GM06990 (cell line): ENCODE measurements around the gene SEMA6A.

ENCODE experiments used
- DNase-seq: peaks from one replicate; pipeline ENCODE4 v3.0.0-alpha.2; 2011; ENCODE audit not compliant: insufficient read length; ENCODE audit errors: extremely low read depth
- H3K27me3 ChIP-seq: replicated peaks from 2 replicates; pipeline ENCODE4 v1.6.0; 2011; ENCODE audit warnings: low read length; ENCODE audit not compliant: control insufficient read depth, insufficient read depth
- H3K36me3 ChIP-seq: 2 replicates; pipeline ENCODE4 v1.5.1; 2011; ENCODE audit warnings: low read length; ENCODE audit not compliant: control insufficient read depth, insufficient read depth
- H3K4me3 ChIP-seq: replicated peaks from 2 replicates; pipeline ENCODE4 v1.5.1; 2011; ENCODE audit warnings: low read depth, mild to moderate bottlenecking, control low read depth, low read length
- CTCF ChIP-seq: IDR thresholded peaks from 2 replicates; pipeline ENCODE4 v1.5.1; 2011; ENCODE audit warnings: low read length, control low read depth, mild to moderate bottlenecking, inconsistent platforms; ENCODE audit not compliant: insufficient read depth, poor library complexity, severe bottlenecking

SEMA6A gene

DNA sequence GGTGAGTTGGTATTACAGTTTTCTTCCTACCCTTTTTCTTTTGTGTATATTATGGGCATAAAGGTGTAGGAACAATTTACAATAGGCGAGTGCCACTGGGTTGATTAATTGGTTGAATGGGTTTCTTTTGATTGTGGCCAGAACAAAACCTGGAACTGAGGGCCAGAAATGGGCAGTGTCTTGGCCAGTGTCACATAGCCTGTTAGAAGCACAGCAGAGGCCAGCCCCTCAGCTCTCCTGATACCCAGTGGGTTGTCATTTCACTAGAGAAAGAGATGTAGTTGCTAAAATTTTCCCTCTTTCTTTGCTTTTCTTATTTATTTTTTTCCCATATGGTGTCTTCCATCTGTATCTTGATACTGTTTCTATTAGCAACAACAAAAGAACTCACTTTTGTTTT is 38.8 kb upstream of the SEMA6A start:
- TF ChIP-seq CTCF = no peak
- H3K27me3 ChIP-seq = no peaks in the 10 kb centered on the region
- no peaks in the 10 kb centered on the region for H3K36me3 ChIP-seq
- no peak for DNase-seq
- H3K4me3 ChIP-seq = no peak overlapping the region

GRCh38 chr5:116612431-116612830 is 37.8 kb upstream of the SEMA6A start:
- Histone ChIP-seq H3K4me3 (no peak overlapping the region), H3K27me3 (no peaks in the 10 kb centered on the region)

GRCh38 chr5:116605310-116606070 is 30.9 kb upstream of the SEMA6A start:
- no peak overlapping the region for H3K4me3 ChIP-seq
- H3K27me3 ChIP-seq = no peaks in the 10 kb centered on the region
- TF ChIP-seq CTCF = no peak
- DNase-seq = no peak
- no peaks in the 10 kb centered on the region for H3K36me3 ChIP-seq

More at GRCh38 chr5:116612431-116612830, 37.8 kb upstream of the SEMA6A start:
- no peaks in the 10 kb centered on the region for H3K36me3 ChIP-seq
- TF ChIP-seq CTCF = no peak
- no peak for DNase-seq

DNA sequence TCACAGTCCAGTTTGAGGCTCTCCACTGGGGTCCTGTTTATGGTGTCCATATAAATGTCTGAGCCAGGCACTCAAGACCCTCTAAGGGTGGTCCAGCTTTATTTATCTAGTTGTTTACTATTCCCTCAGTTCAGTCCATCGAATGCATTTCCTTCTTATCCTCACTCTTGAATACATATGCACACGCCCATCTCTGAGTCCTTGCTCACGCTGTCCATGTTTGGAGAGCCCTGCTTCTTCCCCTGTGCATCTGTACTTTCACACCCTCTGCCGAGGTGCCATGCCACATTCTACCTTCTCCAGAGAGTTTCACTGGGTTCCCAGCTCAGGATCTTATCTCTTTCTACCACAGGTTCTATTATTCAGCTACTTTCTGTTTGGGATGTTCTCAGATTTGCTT is 30.2 kb upstream of the SEMA6A start:
- Histone ChIP-seq H3K36me3 (no peaks in the 10 kb centered on the region), H3K27me3 (no peaks in the 10 kb centered on the region), H3K4me3 (no peak overlapping the region)
- no peak for TF ChIP-seq CTCF
- DNase-seq = no peak

- TF ChIP-seq CTCF = no peak
- Histone ChIP-seq H3K36me3 (no peaks in the 10 kb centered on the region), H3K27me3 (no peaks in the 10 kb centered on the region), H3K4me3 (no peak overlapping the region)
- no peak for DNase-seq
These were observed 26.3 kb upstream of the SEMA6A start for GRCh38 chr5:116600876-116601275.
